Erythroblast (primary cell): ENCODE data around the gene GMEB2.
"Not testable (repeated sequence)": the region's sequence is repeated elsewhere in the genome, so short reads cannot be mapped to it uniquely, and the experiment has no call there.

Source experiments
- DNase-seq, 2 experiments: peaks; one replicate each; lab custom pipeline; 2025; lab: John Stamatoyannopoulos, UW
- GATA1 ChIP-seq: IDR thresholded peaks from 2 replicates; pipeline ENCODE4 v1.6.1; 2011; ENCODE audit warnings: low read depth, mild to moderate bottlenecking, control low read depth, low read length, moderate library complexity
- POLR2A ChIP-seq: IDR thresholded peaks from 2 replicates; pipeline ENCODE4 v1.6.1; 2011; ENCODE audit warnings: mild to moderate bottlenecking, low read length

Gene GMEB2

GRCh38 chr20:63620991-63621390 is 5.9 kb downstream of the GMEB2 start:
- DNase-seq: no peak

DNA sequence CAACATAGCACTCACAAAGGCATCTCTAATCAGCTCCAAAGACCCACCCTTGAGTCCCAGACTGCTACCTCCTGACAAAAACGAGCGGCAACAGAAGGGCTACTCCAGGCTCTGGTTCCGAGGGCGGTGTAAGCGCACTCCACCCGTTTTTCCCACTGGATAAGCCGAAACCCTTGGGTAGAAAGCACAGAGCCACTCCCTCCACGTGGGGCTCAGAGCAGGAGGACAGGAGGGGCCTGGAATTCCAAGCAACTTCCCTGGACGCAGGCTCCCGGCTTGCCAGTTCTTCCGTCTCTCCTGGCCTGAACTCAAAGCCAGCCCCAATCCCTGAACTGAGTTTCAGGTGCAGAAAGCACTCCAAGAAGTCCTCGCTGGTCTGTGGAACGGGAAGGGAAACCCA is 7.4 kb downstream of the GMEB2 start:
- DNase-seq: no peak
- TF ChIP-seq GATA1: no peak

More at GRCh38 chr20:63620991-63621390, 5.9 kb downstream of the GMEB2 start:
- TF ChIP-seq GATA1 (no peak), POLR2A (no peak)

DNA sequence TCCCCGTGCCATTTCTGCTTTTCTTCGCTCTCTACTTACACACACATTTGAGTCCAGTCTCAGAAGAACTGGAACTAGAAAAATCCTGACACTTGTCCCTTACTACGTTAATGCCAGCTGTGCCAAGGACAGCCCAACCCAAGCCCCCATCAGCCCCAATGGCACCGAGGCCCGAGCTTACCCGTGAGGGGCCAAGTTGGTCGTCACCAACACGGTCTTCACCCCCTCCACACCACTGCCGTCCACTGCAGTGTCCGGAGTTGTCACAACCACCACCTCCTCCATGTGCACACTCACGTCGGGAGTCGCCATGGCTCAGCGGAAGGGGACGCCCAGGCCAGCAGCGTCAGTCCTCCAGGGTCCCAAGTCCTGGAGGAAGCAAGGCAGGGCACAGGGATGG is 7.8 kb downstream of the GMEB2 start:
- DNase-seq: no peak
- TF ChIP-seq GATA1: no peak
- no peak for TF ChIP-seq POLR2A

DNA sequence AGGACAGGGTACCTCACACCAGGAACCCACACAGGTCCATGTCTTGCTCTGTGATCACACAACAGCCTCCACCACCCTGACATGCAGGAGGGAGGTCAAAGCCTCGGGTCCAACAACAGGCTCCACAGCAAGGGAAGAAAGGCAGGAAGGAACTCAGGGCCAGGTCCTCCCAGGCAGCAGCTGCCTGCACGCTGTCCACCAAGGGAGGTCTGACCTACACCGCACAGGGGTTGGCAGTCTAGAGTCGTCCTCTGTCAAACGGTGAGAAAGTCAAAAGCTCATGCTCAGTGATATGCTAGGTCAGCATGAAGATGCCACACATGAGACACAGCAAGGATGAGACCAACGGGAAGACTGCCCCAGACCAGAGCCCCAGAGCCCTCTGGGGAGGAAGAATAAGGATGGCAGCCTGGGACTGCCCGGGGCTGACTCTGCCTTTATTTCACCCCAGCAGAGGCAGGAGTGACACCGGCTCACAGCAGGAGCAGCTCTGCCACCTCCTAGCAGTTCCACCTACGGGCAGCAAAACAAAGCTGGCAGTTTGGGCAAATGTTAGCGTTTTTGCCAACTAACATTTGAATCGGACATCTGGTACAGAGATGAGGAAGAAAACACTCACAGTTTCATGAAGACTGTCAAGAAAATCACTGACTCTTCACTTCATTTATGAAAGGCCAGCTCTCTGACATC is 8.5 kb downstream of the GMEB2 start:
- TF ChIP-seq POLR2A: no peak
- TF ChIP-seq GATA1: no peak

DNA sequence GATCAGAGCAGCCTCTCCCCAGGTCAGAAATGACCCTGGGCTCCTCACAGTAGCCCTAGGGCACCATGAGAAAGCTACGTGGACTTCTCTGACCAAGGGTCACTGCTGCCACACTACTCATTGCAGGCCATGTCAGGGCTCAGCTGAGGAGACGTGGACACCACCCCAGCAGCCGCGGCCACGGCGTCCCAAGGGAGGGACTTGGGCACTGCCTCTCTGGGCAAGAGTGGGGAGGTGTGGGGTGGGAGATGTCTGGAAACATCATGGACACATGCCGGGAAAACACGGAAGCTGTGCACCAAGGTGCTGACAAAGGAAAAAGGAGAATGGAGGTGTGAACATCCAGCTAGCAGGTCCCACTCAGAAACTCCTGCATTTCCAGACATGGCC is 9.0 kb downstream of the GMEB2 start:
- no peak for DNase-seq
- TF ChIP-seq GATA1 (no peak), POLR2A (no peak)

More for the DNA sequence above, 8.5 kb downstream of the GMEB2 start:
- DNase-seq: no peak

- DNase-seq: no peak
- no peak for TF ChIP-seq POLR2A
- TF ChIP-seq GATA1: no peak
Measured at GRCh38 chr20:63617092-63617875, 9.6 kb downstream of the GMEB2 start.

GRCh38 chr20:63613863-63614594 is 12.9 kb downstream of the GMEB2 start:
- DNase-seq: not testable (repeated sequence)

DNA sequence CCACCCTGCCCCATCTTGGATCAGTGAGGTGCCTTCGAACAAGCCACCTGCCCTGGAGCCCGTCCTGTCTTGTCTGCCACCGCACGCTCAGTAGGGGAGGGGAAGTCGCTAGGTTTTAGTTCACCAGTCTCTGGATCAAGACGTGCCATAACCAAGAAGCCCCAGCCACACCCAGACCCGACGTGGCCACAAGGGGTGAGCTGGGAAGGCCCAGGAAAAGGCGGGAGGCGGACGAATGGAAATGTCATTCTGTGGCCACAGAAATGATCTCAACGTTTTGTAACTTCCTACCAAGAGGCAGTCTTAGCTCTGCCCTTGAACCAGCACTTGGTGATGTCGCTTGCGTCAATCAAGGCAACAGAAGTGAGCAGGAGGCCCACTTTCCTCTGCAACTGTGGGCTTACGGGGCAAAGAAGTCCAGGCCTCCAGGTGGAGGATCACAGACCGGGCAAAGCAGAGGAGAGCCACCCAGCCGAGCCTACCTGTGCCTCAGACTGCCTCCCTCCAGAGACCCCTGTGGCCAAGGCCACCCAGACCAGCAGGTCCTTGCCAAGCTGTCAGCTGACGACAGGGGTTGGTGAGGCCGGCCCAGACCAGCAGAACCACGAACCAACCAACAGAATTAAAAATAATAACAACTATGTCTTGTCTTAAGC is 14.5 kb downstream of the GMEB2 start:
- TF ChIP-seq GATA1 (no peak), POLR2A (no peak)
- DNase-seq: no peak

DNA sequence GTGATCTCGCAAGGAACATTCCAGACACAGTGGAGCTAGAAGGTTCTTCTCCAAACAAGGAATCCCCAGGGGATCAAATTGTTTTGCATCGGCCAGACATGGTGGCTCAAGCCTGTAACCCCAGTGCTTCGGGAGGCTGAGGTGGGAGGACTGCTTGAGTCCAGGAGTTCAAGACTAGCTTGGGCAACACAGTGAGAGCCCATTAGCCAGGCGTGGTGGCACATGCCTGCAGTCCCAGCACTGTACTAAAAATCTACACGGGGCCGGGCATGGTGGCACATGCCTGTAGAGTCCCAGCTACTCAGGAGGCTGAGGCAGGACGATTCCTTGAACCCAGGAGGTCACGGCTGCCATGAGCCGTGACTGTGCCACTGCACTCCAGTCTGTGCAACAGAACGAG is 15.3 kb downstream of the GMEB2 start:
- no peak for TF ChIP-seq POLR2A
- TF ChIP-seq GATA1: no peak
- DNase-seq: no peak

GRCh38 chr20:63610581-63611435 is 16.1 kb downstream of the GMEB2 start:
- DNase-seq: no peak
- no peak for TF ChIP-seq GATA1
- no peak for TF ChIP-seq POLR2A

GRCh38 chr20:63606686-63607085 is 20.2 kb downstream of the GMEB2 start:
- no peak for DNase-seq
- TF ChIP-seq POLR2A: no peak

GRCh38 chr20:63602321-63602720 is 24.6 kb downstream of the GMEB2 start:
- TF ChIP-seq GATA1 (no peak), POLR2A (no peak)
- no peak for DNase-seq

GRCh38 chr20:63601679-63602078 is 25.2 kb downstream of the GMEB2 start:
- DNase-seq: not testable (repeated sequence)
